ENCODE measurements around the gene MOCOS. TPM values are rescaled to one million over a fixed set of nuclear protein-coding genes. Genes with fewer than 3 reads are reported as not detected.

The MOCOS gene
- total RNA-seq, 1 donor from 2014 or later, result 0.33 TPM

DNA sequence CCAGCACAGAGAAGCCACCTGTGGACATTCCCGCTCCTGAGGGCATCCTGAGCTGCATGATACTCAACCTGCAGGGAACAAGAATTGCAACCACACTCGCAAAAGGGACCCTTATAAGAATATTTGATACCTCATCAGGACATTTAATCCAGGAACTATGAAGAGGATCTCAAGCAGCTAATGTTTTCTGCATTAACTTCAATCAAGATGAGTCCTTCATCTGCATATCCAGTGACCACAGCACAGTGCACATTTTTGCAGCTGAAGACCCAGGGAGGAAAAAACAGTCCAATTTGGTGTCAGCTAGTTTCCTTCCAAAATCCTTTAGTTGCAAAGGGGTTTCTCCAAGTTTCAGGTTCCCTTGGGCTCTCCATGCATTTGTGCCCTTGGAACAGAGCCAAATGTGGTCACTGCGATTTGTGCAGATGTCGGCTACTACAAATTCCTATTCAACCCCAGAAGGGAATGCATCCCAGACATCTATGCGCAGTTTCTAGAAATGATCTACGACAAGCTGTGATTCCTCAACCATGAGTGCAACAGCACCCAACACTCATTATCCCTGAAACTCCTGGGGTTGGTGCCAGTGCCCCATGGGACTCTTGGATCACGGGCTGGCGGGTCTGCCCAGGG, 86.9 kb downstream of the MOCOS start:
- peaks cover 12% of the 10 kb centered on the region for H3K27me3 ChIP-seq (ENCODE audit: low read depth)
- no peaks in the 10 kb centered on the region for H3K9me3 ChIP-seq (replicated peaks)
- TF ChIP-seq, protein P1, sequence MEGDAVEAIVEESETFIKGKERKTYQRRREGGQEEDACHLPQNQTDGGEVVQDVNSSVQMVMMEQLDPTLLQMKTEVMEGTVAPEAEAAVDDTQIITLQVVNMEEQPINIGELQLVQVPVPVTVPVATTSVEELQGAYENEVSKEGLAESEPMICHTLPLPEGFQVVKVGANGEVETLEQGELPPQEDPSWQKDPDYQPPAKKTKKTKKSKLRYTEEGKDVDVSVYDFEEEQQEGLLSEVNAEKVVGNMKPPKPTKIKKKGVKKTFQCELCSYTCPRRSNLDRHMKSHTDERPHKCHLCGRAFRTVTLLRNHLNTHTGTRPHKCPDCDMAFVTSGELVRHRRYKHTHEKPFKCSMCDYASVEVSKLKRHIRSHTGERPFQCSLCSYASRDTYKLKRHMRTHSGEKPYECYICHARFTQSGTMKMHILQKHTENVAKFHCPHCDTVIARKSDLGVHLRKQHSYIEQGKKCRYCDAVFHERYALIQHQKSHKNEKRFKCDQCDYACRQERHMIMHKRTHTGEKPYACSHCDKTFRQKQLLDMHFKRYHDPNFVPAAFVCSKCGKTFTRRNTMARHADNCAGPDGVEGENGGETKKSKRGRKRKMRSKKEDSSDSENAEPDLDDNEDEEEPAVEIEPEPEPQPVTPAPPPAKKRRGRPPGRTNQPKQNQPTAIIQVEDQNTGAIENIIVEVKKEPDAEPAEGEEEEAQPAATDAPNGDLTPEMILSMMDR (IDR thresholded peaks at IDR 0.05; ENCODE audit: borderline replicate concordance), result no peak
- H3K4me3 ChIP-seq, result no peak overlapping the region
- no peak for DNase-seq
- H3K4me1 ChIP-seq, result no peaks in the 10 kb centered on the region
- no peaks in the 10 kb centered on the region for H3K36me3 ChIP-seq
- no peak overlapping the region for H3K27ac ChIP-seq (replicated peaks)
- intact Hi-C loops (cut with micrococcal nuclease), result no loop called here

DNA sequence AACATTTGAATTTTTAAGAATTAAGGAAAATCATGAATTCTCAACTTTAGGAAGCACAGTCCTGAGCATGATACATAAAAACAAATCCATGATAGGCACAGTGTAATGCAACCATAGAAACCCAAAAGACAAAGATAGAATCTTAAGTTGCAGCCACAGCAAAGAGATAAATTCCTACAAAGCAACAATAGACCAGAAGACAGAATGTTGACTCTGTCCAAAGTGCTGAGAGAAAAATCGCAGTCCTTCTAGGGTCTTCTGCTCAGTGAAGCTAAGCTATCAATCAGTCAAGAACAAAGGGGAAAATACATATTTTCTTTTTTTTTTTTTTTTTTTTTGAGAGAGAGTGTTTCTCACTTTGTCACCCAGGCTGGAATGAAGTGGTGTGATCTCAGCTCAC, 88.3 kb downstream of the MOCOS start:
- Histone ChIP-seq H3K27ac (replicated peaks) (no peak overlapping the region), H3K4me1 (no peaks in the 10 kb centered on the region), H3K9me3 (replicated peaks) (no peaks in the 10 kb centered on the region), H3K27me3 (ENCODE audit: low read depth) (peaks cover 13% of the 10 kb centered on the region), H3K4me3 (no peak overlapping the region), H3K36me3 (no peaks in the 10 kb centered on the region)
- no peak for DNase-seq
- intact Hi-C loops (cut with micrococcal nuclease), result no loop called here
- TF ChIP-seq, protein P1 (IDR thresholded peaks at IDR 0.05; ENCODE audit: borderline replicate concordance), result no peak

DNA sequence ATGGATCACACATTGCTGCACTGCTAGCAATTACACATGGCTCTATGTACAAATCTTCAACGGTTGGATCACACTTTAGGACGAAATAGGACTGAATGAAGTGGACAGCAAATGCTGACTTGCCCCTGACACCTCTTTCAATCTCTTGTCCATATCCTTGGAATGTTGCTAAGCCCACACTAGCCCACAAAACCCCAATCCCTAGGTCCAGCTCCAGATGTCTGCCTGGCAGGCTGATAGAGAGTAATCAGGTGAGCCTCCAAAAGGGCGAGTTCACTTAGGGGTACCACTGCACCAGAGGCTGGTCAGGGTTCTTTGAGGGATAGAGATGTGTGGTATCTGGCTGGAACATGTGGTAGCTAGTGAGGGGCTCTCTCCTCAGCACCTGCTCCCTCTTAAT, 91.7 kb downstream of the MOCOS start:
- Histone ChIP-seq H3K4me3 (no peak overlapping the region), H3K4me1 (no peaks in the 10 kb centered on the region), H3K27me3 (ENCODE audit: low read depth) (peaks cover 33% of the 10 kb centered on the region), H3K27ac (replicated peaks) (no peak overlapping the region), H3K36me3 (no peaks in the 10 kb centered on the region), H3K9me3 (replicated peaks) (no peaks in the 10 kb centered on the region)
- intact Hi-C loops (cut with micrococcal nuclease), result no loop called here
- TF ChIP-seq, protein P1 (IDR thresholded peaks at IDR 0.05; ENCODE audit: borderline replicate concordance), result no peak
- DNase-seq, result no peak

DNA sequence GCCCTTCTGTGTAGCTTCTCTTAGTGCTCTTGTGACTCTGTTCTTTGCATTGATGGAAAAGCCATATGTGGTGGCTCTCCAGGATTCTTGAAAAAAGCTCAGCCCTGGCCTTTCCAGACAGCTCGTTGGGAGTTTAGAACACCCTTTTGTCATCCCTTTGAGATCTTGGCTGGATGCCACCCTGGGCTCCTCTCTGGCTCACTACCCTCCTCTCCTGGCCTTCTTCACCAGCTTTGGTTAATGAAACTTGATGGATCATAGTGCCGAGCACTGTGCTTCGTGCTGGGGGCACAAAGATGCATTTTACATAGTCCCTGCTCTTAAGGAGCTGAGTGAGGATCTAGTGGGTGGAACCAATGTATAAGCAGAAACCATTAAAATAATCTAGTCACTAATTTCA, 94.6 kb downstream of the MOCOS start:
- Histone ChIP-seq H3K4me3 (no peak overlapping the region), H3K36me3 (no peaks in the 10 kb centered on the region), H3K27me3 (ENCODE audit: low read depth) (peaks cover 42% of the 10 kb centered on the region), H3K4me1 (no peaks in the 10 kb centered on the region), H3K9me3 (replicated peaks) (no peaks in the 10 kb centered on the region), H3K27ac (replicated peaks) (no peak overlapping the region)
- no peak for DNase-seq
- TF ChIP-seq, protein P1 (IDR thresholded peaks at IDR 0.05; ENCODE audit: borderline replicate concordance), result no peak
- intact Hi-C loops (cut with micrococcal nuclease), result no loop called here

DNA sequence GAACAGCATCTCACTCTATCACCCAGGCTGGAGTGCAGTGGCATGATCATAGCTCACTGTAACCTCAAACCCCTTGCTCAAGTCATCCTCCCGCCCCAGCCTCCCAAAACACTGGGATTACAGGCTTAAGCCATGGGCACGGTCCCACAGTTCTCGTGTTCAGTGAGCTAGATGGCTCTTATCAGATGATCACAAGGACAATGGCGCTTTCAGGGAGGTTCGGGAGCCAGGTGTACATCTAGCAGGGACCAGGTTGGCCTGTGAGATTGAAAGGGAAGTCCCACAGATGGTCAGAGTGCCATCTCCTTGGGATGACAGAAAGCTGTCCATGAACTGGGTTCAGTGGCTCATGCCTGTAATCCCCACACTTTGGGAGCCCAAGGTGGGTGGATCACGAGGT, 96.2 kb downstream of the MOCOS start:
- intact Hi-C loops (cut with micrococcal nuclease), result no loop called here
- no peaks in the 10 kb centered on the region for H3K36me3 ChIP-seq
- TF ChIP-seq, protein P1 (IDR thresholded peaks at IDR 0.05; ENCODE audit: borderline replicate concordance), result no peak
- no peak overlapping the region for H3K4me3 ChIP-seq
- H3K4me1 ChIP-seq, result no peaks in the 10 kb centered on the region
- H3K9me3 ChIP-seq (replicated peaks), result peaks cover 4% of the 10 kb centered on the region
- DNase-seq, result no peak
- H3K27ac ChIP-seq (replicated peaks), result no peak overlapping the region
- peaks cover 51% of the 10 kb centered on the region for H3K27me3 ChIP-seq (ENCODE audit: low read depth)

Measured in left ventricle myocardium inferior (tissue), 1 donor.